DMS 273 (cell line): Measurements from ENCODE around the gene GMFB.

Source experiments
- DNase-seq: peaks from one replicate; lab custom pipeline; 2025; ENCODE audit not compliant: unreplicated experiment; lab: John Stamatoyannopoulos, UW

The GMFB gene

DNA sequence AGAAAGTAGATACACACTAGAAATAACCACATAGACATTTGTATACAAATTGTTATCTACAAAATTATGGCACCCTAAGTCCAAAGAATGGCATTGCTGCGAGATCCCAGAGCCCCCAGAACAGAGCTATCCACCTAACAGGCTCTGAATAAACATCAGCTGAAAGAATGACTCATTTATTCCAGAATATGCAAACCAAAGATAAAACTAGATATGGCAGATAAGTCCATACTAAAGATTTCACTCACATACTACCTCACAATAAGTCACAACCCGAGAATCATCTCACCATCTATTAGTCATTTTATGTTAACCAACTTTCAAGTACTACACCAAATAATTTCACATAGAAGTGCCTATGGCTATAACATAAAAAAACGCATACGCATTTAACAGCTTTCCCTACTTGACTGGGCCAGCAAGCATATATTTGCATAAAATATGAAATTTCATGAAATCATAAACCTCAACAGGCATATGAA lies 53.2 kb downstream of the GMFB start:
- no peak for DNase-seq

DNA sequence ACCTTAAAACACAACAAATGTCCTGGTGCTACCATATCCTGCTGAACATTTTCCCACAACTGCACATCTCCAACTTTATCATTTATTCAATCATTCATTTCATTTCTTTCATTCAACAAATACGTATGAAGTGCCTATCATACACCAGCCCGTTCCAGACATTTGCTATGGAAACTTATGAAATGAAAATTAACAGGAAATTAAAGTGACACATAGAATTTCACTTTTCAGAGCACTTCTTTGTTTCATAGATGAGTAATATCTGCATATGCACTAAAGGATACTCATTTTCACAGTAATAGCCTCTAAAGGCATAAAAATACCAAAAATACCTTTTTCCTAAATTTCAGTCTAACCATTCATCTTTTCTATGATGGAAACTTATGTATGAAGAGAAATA lies 60.3 kb downstream of the GMFB start:
- no peak for DNase-seq

- DNase-seq: no peak
Measured at GRCh38 chr14:54427871-54428270, 60.9 kb downstream of the GMFB start.

GRCh38 chr14:54425537-54426274 lies 63.1 kb downstream of the GMFB start:
- DNase-seq: no peak

GRCh38 chr14:54425068-54425467 lies 63.7 kb downstream of the GMFB start:
- no peak for DNase-seq
